HG02870 (cell line): ENCODE data around the gene ALPI.
"Not testable (repeated sequence)": the region's sequence is repeated elsewhere in the genome, so short reads cannot be mapped to it uniquely, and the experiment has no call there.

Experiments
- ATAC-seq: cut with Tn5 transposase; IDR thresholded peaks from one replicate; pipeline ENCODE4 v1.9.1; 2021; ENCODE audit warnings: mild to moderate bottlenecking, moderate library complexity; ENCODE audit not compliant: unreplicated experiment

Gene ALPI

GRCh38 chr2:232441147-232441651, 14.8 kb upstream of the ALPI start:
- no peak for ATAC-seq

GRCh38 chr2:232441922-232442321, 14.0 kb upstream of the ALPI start:
- ATAC-seq = not testable (repeated sequence)

- not testable (repeated sequence) for ATAC-seq
Observed at GRCh38 chr2:232442431-232442830, 13.5 kb upstream of the ALPI start.

GRCh38 chr2:232443047-232443446, 12.9 kb upstream of the ALPI start:
- not testable (repeated sequence) for ATAC-seq

GRCh38 chr2:232443669-232444408, 12.1 kb upstream of the ALPI start:
- not testable (repeated sequence) for ATAC-seq

- no peak for ATAC-seq
Observed at GRCh38 chr2:232444409-232445148, 11.4 kb upstream of the ALPI start.

- not testable (repeated sequence) for ATAC-seq
Observed at GRCh38 chr2:232445149-232445885, 10.6 kb upstream of the ALPI start.

GRCh38 chr2:232446266-232446777, 9.6 kb upstream of the ALPI start:
- not testable (repeated sequence) for ATAC-seq

GRCh38 chr2:232447091-232447620, 8.8 kb upstream of the ALPI start:
- no peak for ATAC-seq

- no peak for ATAC-seq
Observed at GRCh38 chr2:232447638-232448303, 8.2 kb upstream of the ALPI start.

GRCh38 chr2:232448304-232448690, 7.7 kb upstream of the ALPI start:
- no peak for ATAC-seq

- ATAC-seq = no peak
Observed at GRCh38 chr2:232449964-232450363, 6.0 kb upstream of the ALPI start.

GRCh38 chr2:232451645-232452044, 4.3 kb upstream of the ALPI start:
- ATAC-seq = not testable (repeated sequence)

- no peak for ATAC-seq
Observed at GRCh38 chr2:232454630-232455029, 1.3 kb upstream of the ALPI start.

GRCh38 chr2:232456296-232457120, 555 bp downstream of the ALPI start:
- no peak for ATAC-seq

GRCh38 chr2:232457121-232458011, 1.4 kb downstream of the ALPI start:
- ATAC-seq = no peak

GRCh38 chr2:232458051-232458660, 2.2 kb downstream of the ALPI start:
- ATAC-seq = no peak
